Fibroblast of peridontal ligament (primary cell): ENCODE measurements around the gene RB1.
A peak's percentile ranks its signal among the peaks of the same experiment; 100 is the strongest.

Source experiments
- DNase-seq: peaks from one replicate; pipeline ENCODE4 v3.0.0-alpha.2; 2010; ENCODE audit errors: extremely low read depth

Gene RB1

DNA sequence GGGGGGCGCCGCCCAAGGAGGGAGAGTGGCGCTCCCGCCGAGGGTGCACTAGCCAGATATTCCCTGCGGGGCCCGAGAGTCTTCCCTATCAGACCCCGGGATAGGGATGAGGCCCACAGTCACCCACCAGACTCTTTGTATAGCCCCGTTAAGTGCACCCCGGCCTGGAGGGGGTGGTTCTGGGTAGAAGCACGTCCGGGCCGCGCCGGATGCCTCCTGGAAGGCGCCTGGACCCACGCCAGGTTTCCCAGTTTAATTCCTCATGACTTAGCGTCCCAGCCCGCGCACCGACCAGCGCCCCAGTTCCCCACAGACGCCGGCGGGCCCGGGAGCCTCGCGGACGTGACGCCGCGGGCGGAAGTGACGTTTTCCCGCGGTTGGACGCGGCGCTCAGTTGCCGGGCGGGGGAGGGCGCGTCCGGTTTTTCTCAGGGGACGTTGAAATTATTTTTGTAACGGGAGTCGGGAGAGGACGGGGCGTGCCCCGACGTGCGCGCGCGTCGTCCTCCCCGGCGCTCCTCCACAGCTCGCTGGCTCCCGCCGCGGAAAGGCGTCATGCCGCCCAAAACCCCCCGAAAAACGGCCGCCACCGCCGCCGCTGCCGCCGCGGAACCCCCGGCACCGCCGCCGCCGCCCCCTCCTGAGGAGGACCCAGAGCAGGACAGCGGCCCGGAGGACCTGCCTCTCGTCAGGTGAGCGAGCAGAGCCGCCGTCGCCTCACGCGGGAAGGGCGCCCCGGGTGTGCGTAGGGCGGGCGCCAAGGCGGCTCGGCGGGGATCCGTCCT, at the start of gene RB1:
TSS of gene RB1 (plus strand) at position 393 of the 784 bp plus-strand sequence. CDS start at position 555, 162 bp downstream.
- peak; percentile 85 for DNase-seq

DNA sequence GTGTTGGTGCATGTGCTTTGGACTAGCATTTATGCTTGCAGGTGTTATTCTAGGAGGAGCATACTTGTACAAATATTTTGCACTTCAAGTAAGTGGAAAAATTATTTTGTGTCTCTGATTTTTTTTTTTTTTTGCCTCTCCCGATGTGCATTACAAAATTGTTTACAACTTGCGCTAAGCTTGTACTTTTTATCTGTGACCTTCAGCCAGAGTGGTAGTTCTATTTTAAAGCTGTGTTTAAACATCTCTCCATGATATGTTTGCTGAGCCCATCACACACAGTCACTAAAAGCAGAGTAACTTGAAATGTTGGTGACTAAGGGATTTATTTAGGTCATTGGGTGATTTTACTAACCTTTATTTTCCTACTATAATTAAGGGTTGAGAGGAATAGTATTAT, 49.7 kb upstream of the RB1 start:
- DNase-seq = no peak

DNA sequence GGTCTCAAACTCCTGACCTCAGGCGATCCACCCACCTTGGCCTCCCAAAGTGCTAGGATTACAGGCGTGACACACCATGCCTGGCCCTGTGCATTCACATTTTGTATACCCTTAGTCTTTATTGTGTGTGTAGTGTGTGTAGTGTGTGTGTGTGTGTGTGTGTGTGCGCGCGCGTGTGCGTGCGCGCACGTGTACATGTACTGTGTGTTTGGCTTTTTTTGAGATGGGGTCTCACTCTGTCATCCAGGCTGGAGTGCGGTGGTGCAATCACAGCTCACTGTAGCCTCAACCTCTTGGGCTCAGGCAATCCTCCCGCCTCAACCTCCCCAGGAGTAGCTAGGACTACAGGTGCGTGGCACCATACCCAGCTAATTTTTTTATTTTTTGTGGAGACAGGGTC, 48.5 kb upstream of the RB1 start:
- no peak for DNase-seq

DNA sequence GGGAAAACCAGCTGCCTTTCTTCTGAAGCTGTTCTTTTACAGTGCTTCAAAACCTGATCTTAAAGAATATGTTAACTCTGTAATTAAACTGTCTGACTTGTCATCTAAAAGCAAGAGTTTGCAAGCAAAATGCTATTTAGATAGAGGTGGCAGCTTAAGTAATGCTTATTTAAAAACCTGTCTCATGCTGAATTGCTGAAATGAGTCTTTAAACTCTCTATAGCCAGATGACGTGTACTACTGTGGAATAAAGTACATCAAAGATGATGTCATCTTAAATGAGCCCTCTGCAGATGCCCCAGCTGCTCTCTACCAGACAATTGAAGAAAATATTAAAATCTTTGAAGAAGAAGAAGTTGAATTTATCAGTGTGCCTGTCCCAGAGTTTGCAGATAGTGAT, 47.6 kb upstream of the RB1 start:
- DNase-seq = no peak

DNA sequence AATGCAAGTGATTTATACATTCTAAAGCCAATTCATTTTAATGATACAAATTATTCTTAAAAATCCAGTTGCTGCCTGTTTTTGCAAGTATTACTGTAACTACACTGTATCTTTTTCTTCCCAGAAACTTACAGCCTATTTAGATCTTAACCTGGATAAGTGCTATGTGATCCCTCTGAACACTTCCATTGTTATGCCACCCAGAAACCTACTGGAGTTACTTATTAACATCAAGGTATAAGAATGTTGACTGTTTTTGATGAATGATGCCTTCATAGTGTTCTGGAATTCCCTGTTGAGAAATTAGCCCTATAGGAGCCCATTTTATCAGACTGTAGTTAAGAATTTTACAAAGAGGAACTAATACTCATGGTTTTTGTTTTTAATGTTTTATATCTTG, 45.5 kb upstream of the RB1 start:
- DNase-seq = no peak

DNA sequence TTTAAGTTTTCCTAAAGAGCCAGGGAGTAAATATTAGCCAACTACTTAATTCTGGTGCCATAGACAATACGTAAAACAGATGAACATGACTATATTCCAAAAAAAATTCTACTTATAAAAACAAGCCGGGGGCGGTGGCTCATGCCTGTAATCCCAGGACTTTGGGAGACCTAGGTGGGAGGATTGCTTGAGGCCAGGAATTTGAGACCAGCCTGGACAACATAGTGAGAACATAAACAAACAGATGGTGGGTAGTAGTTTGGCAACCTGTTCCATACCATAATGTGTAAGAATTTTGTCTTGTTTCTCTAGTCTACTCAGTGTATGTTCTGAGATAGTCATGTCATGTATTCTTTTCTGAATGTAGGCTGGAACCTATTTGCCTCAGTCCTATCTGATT, 45.1 kb upstream of the RB1 start:
- DNase-seq = no peak

DNA sequence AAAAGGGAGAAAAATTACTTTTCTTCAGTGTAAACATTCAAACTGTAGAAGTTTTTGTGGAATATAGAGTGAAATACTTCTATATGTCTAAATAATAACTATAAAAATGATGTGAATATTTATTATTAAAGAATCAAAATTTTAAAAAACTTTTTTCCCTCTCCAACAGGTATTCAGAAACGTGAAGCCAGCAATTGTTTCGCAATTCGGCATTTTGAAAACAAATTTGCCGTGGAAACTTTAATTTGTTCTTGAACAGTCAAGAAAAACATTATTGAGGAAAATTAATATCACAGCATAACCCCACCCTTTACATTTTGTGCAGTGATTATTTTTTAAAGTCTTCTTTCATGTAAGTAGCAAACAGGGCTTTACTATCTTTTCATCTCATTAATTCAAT, 42.6 kb upstream of the RB1 start:
- DNase-seq = no peak

DNA sequence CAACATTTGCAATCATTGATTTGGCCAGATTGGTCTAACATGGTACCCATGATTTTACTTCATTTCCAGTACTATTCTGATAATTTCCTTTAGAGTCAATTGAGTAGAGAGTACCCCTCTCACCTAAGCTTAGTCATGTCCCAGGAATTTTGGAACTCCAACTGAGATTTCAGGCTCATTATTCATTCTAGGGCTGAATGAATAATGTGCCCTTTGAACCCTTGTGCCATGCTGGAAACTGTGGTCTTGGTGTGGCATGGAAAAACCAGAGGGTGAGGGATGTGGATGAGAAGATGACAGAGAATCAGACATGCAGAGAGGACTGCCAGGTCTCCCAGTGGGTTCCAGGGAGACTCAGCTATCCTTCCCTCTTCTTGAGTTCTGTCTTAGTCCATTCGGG, 40.4 kb upstream of the RB1 start:
- DNase-seq = no peak

DNA sequence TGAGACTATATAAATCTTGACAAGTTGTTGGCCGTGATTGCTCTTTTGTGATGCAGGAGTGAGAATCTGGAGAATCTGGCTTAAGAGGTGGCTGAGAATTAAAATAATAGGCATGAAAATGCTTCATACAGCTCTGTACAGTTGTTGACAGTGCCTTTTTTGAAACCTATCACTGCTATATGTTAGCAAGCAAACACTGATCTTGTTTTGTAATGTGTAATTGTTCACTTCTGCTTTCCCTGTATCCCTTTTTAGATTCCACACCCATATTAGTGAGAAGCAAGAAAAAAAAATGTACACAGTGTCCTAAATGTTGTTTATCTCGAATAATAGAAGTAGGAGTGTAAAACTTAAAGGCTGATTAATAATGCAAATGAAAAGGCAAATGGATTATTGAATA, 39.5 kb upstream of the RB1 start:
- no peak for DNase-seq

DNA sequence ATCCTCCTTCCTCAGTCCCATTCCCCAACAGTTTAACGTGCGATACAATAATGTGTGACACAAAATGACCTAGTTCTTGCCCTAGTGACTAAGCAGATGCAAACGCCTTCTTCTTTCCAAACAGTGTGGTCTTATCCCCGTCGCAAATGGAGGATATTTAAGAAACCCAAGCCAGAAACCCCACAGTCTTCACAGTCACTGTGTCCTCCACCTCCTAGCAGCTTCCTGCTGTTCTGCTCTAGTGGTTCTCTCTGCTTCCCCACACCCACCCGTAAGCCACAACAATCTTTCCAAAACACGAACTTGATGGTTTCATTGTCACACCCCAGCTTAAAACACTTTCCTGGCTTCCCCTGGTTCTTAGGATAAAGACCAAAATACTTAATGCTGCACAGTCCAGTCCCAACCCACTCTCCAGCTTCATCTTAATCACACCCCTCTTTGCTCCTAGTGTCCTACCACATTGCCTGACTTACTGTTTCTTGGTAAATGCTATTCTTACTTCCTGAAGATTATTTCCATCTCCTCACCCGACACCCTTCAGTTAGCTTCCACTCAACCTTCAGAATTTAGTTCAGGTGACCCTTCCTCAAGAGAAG, 38.2 kb upstream of the RB1 start:
- no peak for DNase-seq

DNA sequence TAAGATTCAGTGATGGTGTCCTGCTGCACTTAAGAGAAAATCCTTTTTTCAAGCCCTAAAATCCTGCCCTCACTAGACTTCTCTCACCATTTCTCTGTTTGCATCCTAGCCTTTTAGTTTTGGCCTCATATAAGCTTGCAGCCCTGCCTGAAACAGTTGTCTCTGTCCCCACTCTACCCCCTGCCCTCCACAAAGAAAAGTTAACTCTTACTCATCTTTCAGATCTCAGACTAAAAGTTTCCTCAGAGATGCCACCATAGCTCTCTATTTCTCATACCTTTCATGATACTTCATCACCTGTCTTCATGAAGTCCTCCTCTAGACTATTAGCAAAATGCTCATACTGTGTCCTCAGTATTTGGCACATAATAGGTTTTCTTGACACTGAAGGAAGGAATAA, 37.4 kb upstream of the RB1 start:
- no peak for DNase-seq

DNA sequence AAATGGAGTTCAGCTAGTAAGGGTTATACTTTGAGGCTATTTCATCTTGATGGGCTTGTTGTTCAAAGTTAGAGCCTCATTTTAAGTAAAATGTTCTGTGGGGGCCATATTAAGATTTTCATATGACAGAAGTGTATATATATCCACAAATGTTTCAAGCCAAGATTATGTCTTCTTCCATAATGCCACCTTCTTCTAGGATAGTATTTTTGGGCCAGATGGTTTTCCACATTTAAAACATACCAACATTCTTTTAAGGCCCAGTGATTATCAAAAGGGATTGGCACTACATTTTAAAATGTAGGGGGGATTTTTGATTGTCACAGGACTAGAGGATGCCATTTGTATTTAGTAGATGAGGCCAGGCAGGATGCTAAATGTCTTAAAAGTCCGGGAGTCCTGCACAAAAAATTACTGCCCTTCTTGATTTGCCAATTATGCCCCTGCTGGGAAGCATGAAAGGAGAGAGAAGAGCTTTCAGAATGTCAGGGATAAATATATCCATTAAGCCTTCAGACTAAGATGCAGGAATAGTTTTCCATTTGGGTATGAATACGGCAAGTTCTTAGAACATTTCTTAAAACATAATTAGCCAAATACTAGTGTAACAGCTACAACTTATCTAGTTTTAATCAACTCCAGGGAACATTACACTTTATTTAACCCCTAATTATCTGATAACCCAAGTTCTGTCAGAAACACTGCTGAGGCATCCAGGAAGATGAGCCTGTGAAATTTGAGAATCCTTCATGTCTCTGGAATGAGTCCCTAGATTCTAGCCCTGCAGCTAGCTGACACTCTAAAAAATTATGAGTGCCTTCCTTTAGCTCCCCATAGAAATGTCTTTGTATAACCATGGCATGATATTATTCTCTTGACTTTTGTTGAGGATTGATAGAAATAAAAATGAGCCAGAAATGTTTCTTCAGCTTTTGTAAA, 36.6 kb upstream of the RB1 start:
- DNase-seq = no peak

DNA sequence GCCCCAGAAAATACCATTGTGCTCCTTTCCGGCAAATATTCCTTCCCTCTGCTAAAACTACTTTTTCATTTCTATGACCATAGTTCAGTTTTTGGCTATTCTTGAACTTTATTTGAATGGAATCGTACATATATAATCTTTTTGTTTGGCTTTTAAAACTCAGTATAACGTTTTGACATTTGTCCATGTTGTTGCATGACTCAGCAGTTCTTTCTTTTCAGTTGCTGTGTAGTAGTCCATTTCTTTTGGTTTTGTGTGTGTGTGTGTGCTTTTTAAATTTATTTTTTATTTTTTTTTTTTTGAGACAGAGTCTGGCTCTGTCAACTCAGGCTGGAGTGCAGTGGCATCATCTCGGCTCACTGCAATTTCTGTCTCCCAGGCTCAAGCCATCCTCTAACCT, 35.5 kb upstream of the RB1 start:
- DNase-seq = no peak

DNA sequence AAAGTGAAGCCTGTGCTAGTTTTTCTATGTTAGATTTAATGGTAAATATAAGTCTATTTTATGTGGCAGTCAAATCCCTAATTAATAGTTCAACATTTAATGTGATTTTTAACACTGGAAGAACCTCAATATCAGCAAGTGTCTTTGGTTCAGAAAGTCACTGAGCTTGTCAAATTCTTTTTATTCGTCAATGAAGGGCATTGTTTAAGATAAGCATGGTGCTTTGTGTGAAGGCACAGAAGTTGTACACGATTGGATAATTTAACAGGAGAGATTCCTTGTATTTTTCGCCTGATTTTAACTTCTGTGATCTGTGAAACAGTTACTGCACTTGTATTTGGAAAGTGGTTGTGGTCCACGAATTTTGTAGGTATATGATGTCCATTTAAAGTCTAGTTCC, 30.2 kb upstream of the RB1 start:
- no peak for DNase-seq

DNA sequence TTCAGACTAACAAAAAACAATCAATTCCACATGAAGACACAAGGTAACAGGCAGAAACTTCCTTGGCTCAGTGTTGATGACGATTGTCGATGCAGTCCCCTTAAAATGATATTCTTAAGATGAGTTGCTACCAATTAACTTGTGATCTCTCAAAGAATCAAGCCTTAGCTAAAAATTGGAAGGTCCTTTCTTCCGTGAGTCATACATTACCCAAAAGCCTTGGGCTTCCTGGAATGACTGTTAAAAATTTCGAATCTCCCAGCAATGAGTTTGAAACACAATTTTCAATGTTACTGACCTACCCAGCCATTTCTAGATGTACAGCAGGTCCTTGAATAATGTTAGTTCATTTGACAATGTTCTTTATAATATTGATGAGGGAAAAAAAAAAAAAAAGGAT, 28.0 kb upstream of the RB1 start:
- DNase-seq = peak; percentile 5

DNA sequence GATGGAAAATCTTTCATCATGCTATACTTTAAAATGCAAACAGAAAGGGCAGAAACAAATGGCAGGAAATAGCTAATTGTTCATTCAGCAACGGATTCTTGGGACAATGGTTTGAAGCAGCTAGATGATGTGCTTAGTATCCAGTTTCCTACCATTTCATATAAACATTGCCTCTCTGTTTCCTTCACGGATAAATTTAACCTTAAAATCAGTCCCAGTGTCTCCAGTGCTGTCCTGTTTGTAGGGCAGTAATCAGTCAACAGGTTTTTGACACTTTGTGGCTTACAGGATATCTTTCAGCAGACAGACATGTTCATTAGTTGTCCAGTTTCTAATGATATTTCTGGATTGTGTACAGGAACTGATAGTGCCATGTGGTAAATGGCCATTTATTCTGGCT, 24.7 kb upstream of the RB1 start:
- DNase-seq = no peak

DNA sequence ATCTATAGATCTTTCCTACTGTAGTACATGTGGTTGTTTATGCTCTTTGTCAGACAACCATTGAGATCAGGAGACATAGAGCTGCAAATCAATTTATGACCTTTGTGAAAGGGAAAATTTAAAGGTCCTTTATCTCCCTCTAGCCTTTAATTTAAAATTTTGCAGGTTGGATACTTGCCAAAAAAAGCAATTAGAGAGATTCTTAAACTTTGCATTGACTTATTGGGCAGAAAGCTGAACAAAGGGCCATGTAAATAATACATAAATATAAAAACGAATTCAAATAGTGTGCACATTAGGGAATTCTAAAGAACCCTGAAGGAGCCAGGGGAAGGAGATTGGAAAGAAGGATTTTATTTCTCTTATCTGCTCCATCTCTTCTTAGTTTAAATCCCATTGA, 22.0 kb upstream of the RB1 start:
- DNase-seq = peak; percentile 17

DNA sequence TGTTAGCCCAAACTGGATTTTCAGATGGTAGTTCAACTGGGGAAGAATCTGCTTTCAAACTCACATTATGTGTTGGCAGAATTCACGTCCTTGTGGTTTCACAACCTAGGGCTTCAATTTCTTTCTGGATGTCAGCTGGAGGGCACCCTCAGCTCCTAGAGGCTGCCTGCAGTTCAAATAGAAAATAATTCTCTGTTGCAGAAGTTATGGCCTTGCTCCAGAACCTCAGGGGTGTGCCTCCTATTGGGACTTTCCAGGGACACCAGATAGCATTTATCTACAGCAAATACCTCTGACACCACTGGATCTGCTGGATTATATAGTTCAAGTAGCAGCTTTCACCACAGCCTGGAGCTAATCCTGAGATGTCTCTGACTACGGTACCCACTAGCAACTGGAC, 11.8 kb upstream of the RB1 start:
- peak; percentile 34 for DNase-seq

DNA sequence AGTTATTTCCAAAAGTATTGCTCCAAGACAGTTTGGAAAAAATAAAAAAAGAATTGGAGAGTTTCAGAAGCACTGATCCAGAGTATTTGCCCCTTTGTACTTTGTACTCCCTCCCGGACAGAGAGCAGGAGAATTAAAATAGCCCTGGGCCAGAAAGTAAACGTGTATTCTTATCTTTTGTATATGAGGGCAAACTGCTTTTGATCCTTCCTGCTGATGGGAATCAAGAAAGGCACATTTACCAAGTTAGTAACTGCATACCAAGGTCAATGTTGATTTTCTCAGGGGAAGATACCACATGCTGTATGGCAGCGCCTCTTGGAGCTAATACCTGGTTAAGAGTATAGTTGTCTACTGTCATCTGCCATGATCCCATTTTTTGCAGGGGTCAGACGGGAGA, 10.9 kb upstream of the RB1 start:
- DNase-seq = no peak

DNA sequence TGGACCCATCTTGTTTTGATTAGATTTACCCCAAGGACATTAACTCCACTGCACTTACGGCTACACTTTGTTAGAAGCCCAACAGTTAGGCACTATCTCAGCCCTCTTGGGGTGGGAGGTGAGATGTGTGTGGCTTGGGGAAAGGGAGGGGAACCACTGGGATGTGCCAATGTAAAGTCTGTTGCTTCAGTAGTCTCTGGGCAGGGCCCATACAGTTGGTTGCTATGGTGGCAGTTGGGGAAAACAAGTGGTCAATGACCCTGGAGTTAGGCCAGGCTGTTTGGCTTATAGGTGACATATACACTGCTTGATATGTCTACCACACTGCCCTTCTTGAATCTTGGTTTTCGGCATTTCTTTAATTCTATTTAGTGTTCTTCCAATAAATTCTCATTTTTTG, 8.9 kb upstream of the RB1 start:
- DNase-seq = no peak

DNA sequence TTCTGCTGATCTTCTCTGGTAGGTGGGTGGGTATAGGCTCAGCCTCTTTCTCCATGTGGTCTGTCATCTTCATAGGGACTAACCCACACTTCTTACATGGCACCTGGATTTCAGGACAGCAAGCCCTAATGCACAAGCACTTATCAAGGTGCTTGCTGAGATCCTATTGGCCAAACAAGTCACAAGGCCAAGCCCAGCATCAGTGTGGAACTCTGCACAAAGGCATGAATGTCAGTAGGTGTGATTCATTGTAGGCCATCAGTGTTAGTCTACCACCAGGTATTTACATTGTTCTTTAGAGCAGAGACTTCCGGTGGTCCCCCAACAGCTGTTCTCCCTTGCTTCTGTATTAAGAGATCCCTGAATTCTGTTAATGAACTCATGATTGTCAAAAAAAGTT, 8.3 kb upstream of the RB1 start:
- no peak for DNase-seq

DNA sequence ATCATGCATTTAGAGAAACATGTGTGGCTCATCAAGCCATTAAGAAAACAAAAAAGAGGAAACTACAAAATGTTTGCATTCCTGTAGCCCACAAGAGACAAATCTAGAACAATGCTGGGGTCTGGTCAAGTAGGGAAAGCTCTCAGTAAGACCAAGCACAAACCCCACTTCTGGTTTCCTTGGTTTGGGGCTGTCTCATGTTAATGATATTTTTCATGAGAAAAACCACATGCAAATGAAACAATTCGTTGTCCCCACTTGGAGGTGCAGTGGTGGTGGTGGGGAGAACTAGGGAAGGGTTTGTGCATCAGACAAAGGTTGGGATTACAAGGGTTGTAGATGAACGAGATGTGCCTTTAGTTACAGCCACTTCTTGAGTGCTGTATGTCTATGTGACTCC, 7.0 kb upstream of the RB1 start:
- no peak for DNase-seq
